HG02678 (cell line): ENCODE results near the gene PRKAG2.

Experiments
- ATAC-seq: cut with Tn5 transposase; IDR thresholded peaks from one replicate; pipeline ENCODE4 v1.9.1; 2021; ENCODE audit warnings: mild to moderate bottlenecking, moderate library complexity; ENCODE audit not compliant: unreplicated experiment

PRKAG2 gene

DNA sequence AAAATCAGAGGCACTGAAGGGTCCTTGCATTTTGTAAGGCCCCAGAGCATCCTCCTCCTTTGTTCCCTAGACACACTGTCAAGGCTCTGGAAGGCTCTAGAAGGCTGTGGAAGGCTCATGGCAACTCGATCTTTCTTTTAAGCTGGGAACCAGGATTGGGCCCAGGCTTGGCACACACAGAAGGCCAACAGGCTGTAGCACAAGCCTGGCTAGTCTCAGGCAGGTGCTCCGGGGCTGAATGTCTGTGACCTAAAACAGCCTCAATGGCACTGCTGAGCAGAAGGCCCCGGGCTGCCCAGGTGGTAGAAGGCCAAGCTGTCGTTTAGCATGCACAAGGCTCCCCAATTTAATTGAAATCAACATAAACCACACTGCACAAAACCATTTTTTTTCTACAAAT, 55.7 kb downstream of the PRKAG2 start:
- no peak for ATAC-seq

DNA sequence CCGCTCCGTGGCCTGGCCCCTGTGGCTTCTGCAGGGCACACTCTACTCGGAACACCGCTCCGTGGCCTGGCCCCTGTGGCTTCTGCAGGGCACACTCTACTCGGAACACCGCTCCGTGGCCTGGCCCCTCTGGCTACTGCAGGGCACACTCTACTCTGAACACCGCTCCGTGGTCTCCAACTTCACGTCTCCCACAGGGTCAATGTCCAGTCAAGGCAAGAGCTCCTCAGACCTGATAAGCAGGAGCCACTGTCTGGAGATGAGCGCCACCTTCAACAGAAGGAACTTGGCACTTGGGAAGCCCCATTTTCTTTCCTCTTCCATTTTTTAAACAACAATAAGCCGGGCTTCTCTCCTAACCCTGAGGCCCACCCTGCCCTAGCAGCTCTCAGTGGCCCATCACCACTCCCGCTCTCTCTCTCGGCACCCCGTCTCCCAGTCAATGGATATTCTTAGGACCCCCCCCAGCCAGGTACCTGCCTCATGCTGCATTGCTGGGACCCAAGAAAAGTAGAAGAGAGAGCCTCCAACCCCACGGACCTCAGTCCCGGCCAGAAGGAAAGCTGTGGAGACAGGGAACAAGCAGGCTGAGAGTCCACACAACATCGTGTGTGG, 56.3 kb downstream of the PRKAG2 start:
- no peak for ATAC-seq

GRCh38 chr7:151819866-151820265, 57.0 kb downstream of the PRKAG2 start:
- no peak for ATAC-seq

GRCh38 chr7:151818674-151819519, 58.0 kb downstream of the PRKAG2 start:
- no peak for ATAC-seq

GRCh38 chr7:151817981-151818673, 58.8 kb downstream of the PRKAG2 start:
- no peak for ATAC-seq

DNA sequence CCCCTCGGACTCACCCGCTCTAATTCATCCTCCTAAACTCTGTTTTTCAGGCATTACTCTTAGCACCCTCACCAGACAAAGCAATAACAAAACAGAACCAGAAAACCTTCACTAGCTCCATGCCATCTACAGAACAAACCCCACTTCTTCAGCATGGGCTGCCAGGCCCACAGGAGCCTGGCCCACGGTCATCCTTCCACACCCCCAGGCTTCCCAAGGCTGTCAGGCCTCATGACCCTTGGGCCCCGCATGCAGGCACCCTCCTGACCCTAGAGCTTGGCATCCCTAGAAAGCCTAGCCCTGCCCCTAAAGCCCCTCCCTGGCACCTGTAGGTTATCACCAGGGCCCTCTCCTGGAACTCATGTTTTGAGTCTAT, 59.6 kb downstream of the PRKAG2 start:
- no peak for ATAC-seq

- ATAC-seq: no peak
These were observed 60.2 kb downstream of the PRKAG2 start for GRCh38 chr7:151816562-151817314.

DNA sequence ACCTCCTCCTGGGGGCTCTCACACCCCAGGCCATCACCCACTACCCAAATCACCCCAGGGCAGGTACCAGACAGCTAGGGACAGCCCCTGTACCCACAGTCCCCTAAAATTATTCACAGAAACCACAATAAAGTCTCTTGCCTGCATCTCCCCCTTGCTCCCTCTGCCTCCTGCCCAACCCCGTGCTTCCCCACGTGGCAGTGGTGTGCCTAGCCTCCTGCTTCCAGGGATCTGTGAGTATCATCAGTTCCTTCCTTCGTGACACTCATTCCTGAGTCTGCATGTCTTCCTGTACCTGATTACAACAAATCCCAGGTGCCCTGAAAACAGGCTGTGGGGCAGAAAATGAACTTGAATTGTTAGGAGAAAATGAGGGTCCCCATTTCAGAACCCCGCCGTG, 61.5 kb downstream of the PRKAG2 start:
- no peak for ATAC-seq

GRCh38 chr7:151814400-151815009, 62.4 kb downstream of the PRKAG2 start:
- ATAC-seq: no peak

- no peak for ATAC-seq
These were observed 62.9 kb downstream of the PRKAG2 start for GRCh38 chr7:151813997-151814396.

DNA sequence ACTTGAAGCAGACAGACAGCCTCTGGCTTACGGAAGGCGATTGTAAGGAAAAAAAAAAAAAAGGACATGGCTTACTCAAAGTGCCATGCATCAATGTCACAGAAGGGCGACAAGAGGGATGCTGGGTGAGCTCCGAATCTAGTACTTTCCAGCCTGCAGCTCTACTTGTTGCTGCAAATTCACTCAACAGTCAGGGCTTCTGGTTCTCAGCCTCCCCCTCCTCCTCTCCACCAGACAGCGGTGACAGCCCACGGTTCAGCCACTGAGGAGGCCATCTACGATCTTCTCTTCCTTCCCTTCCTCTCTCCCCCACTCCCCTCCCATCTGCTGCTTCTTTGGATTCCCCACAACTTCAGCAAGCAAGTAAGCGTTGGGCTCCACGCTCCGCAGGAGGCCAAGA, 63.5 kb downstream of the PRKAG2 start:
- ATAC-seq: no peak

GRCh38 chr7:151812967-151813366, 63.9 kb downstream of the PRKAG2 start:
- ATAC-seq: no peak

DNA sequence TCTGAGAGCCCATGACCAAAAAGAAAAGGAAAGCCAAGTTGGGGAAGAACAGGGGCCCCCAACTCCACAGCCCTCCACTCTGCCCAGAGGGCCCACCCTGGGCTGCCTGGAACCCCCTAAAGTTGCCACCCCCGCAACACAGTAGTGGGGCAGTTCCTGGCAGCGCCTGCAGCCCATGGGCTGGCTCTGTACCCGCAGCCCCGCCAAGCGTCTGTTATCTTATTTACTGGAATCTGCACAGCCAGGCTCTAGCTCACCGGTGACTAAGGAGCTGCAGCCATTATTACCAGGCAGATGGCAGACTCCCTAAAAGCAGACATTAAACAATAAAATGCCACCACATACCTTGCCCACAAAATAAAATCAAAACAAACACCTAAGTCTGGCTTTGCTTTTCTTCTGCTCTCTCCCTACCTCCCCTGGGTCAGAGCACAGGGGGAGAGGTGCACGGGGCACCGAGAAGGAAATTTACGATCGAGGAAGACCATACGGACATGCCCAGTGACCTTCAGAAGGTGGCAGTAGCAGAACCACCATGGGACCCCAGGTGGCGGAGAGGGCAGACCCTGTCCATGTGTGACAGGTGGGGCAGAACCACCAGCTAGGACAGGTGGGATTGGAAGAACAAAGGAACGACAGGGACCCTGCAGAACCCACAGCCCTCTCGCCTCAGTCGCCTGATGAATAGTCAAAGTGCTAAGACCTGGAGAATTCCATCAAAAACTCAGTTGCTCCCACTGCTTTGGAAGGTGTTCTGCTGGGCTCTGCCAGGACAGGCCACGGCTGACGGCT, 66.3 kb downstream of the PRKAG2 start:
- no peak for ATAC-seq

GRCh38 chr7:151809864-151810170, 67.1 kb downstream of the PRKAG2 start:
- no peak for ATAC-seq

GRCh38 chr7:151809146-151809863, 67.6 kb downstream of the PRKAG2 start:
- ATAC-seq: no peak

DNA sequence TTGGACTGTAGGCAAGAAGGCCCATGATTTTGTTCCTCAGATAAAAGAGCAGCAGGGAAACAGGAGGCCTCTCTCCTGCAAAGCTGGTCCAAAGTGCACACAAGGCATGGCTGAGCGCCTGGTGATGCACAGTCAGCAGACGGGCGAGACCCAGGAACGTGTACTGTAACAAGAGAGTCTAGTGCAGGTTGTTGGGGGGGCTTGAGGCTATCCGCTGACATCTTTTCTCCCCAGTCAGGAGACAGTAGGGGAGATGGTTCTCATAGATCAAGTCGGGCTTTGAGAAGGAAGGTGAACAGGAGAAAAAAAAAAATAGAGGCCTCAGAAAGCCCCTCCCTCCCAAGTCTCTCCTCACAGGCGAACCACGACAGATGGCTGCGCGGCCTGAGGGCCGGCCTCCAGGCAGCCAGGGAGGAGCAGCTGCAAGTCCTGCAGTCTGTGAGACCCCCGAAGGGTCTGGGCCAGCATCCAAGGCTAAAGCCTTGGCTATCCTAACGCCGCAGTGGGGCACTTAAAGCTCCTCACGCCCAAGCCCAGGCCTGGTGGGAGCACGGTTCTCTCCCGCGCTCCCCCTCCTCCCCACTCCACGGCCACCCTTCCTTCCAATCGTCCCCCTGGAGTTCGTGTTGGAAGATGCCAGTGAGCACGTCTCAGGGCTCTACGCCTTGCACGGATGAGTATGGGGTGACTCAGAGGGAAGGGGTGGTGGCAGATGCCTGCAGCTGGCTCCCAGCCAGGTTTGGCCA, 68.3 kb downstream of the PRKAG2 start:
- no peak for ATAC-seq

DNA sequence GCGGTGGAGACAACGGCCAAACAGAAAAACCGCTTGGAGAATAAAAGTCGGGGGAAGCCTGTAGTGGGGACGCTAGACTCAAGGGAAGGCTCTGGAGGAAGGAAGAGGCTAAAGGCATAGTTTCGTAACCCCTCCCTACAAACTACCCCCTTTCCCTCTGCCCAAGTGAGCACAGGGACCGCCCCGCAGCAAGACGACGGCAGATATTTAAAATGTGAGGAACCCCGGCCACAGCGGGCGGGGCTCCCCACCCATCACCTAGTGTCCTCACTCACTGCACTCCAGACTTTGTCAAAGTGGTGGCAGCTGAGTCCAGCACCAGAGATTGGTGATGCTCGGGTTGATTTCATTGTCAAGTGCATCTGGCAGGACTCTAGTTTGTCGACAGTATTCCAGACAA, 69.1 kb downstream of the PRKAG2 start:
- ATAC-seq: no peak

DNA sequence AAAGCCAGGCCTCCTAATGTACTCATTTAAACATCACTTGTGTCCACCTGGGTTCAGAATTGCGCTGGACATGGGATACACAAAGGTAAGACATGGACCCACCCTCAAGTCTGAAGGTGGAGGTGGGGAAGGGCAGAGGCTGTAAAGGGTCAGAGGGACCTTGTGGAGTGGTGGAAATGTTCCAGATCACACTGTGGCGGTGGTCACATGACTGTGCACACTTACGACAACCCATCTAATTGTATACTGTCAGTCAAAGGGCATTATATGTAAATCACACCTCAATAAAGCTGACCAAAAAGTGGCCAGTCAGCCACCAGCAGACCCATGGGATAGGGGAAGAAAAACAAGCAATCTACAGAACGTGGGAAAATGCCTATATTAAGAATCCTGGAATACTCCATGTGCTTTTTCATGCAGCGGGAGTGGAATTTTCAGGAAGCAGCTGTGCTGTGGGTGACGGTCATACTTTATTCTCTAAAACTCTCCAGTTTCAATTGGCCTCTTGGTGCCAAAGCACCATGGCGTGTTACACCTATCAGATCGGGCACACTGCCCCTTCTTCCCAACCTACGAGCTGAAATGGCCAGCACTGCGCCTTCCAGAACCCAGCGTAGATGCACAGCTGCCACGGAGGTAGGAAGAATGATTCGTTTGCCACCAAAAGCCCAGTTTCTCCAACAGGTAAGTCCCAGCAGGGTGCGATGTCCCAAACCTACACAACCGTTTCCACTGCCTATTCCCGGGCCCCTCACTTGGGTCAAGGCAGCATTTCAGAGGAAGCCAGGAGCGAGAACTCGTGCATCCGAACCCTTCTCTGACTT, 69.8 kb downstream of the PRKAG2 start:
- no peak for ATAC-seq
